NCI-H2107 treated with DMSO at 0.1 percent for 48 hours (cell line): Measurements from ENCODE around the gene NLRP13.

Experiments used
- DNase-seq: peaks from one replicate; lab custom pipeline; 2025; ENCODE audit not compliant: unreplicated experiment; lab: John Stamatoyannopoulos, UW

Gene NLRP13

DNA sequence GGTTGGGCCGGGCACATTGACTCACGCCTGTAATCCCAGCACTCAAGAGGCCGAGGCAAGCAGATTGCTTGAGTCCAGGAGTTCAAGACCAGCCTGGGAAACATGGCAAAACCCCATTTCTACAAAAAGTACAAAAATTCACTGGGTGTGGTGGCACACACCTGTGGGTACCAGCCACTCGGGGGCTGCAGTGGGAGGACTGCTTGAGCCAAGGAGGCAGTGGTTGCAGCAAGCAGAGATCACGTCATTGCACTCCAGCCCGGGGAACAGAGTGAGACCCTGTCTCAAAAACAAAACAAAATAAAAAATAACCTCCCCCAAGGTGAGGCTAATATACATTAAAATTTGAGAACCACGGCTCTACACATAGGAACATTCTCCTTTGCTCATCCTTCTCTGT is 24.9 kb downstream of the NLRP13 start:
- DNase-seq: no peak

DNA sequence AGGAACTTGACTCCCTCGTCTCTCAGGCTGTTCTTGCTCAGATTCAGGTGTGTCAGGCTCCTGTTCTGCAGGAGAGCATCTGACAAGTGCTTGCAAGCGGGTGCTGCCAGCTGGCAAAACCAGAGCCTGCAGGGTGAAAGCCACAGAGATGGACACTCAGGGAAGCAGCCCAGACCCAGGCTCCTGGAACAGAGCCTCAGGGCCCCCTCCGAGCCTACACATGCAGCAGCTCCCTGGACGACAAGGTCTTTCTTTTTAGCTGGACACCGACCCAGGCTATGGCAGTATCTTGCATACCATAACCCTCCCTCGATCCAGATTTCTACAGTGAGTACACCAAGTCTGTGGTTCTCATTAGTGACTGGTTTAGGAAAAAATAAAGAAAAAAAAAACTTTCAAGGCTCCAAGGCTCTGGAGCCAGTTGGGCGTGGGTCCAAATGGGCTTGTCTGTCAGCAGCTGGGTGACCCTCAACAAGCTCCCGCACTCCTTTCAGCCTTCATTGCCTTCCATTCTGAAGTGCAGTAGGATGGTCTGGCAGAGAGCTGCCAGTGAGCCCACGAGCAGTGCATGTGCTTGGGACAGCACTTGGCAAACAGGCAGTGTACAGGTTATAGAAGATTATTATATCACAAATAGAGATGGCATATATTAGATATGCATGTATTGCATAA is 29.9 kb downstream of the NLRP13 start:
- DNase-seq: no peak

DNA sequence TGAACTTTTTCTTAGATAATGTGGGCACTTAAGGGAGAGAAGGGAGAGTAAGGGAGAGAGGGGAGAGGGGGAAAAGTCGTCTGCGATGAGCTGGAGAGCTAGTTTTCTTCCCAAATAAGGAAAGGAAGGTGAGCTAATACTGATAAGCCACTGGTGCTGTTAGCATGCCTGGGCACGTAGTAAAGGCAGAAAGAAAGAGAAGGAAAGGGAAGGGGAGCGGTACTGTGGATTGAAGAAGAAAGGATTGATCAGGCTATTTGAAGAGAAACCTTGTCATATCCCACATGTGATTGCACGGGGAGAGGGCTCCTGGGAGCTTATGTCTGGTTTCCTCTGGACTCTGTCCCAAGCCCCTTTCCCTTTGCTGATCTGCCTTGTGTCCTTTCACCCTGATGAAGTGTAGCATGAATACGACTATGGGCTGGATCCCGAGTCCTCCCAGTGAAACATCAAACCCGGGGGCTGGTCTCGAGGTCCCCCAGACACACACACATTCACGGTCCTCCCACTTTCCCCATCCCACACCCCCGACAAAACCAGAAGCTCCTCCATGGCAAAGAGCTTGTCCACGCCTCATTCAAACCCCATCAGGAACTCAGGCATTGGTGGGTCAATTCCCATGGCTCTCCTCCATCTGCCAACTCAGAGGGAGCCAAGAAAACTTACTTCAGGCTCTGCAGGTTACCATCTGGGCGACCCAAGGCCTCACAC is 30.6 kb downstream of the NLRP13 start:
- DNase-seq: no peak

DNA sequence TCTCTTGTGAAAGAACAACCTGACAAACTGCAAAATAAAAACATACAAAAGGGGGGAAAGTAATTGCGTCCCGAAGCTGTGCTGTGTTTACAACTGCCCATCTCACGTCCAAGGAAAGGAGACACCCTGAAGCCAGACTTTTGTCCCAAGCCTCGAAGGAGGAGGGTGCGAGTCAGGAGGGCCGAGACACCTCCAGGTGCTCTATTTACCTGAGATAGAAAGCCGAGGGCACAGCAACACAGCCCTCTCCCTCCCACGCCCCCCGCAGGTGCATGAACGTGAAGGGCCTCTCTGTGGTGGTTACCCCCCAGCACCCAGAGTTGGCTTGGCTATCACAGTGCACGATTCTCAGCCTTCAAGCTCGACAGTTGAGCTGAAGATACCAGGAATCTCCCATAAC is 33.2 kb downstream of the NLRP13 start:
- no peak for DNase-seq

DNA sequence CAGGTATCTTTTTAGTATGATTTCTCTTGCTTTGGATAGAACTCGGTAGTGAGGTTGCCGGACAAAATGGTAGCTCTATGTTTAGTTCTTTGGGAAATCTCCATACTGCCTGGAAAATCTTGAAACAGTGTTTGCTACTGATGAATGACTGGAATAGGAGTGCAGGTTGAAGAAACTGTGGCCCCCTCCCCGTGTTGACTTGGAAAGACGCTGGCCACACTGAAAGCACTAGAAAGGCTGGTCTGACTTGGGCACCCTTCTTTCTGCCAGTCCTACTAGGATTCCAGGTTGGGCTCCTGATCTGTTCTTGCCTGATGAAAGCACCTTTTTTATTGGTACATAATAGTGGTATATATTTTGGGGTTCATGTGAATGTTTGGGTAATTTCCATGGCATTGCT is 49.5 kb downstream of the NLRP13 start:
- DNase-seq: no peak

DNA sequence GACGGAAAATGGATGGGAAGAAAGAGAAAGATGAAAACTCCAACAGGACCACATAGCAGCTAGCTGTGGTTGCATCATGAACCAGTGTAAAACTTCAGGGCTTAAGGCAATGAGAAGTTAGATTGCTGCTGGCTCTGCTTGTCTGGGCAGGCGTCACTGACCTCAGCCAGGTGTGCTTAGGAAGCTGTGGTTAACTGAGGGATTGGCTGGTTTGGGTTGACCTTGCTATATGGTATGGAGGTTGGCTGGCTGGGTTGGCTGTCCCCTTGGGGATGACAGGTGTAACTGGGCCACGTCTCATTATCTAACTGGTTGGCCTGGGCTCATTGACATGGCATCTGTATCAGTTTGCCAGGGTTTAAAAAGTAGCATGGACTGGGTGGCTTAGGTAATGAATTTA is 54.9 kb downstream of the NLRP13 start:
- DNase-seq: no peak

DNA sequence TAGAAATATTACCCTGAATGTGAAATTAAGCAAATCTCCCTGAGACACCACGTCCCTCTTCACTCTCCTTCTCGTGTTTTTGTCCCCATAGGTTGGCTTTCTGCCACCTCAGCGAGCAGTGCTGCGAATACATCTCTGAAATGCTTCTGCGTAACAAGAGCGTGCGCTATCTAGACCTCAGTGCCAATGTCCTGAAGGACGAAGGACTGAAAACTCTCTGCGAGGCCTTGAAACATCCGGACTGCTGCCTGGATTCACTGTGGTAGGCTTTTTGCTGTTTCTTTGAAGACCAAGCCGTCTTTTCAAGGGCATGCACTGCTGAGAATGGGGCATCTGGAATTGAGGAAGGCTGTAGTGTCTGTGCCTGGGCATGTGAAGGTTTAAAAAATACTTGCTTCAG is 61.4 kb downstream of the NLRP13 start:
- no peak for DNase-seq

DNA sequence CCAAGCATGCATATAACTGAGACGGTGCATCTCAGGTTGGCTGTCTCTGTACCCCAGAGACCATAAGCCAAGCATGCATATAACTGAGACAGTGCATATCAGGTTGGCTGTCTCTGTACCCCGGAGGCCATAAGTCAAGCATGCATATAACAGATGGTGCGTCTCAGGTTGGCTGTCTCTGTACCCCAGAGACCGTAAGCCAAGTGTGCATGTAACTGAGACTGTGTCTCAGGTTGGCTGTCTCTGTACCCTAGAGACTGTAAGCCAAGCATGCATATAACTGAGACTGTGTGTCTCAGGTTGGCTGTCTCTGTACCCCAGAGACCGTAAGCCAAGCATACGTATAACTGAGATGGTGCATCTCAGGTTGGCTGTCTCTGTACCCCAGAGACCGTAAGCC is 65.0 kb downstream of the NLRP13 start:
- no peak for DNase-seq

DNA sequence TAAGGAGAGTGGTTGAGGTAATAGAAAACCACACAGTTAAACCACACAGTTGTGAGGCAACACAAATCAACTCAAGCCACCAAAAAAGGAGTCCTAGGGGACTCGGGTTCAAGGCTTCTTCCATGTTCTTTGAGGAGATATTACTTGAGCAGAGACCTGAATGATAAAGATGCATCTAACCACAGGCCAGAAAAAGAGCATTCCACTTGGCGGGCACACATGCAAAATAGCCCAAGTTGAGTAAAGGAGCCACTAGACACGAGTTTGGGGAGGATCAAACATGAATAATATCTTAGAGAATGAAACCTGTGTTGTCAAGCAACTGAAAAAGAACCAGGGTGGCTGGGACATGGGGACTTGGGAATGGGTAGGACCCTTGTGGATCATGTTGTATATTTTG is 65.6 kb downstream of the NLRP13 start:
- no peak for DNase-seq

DNA sequence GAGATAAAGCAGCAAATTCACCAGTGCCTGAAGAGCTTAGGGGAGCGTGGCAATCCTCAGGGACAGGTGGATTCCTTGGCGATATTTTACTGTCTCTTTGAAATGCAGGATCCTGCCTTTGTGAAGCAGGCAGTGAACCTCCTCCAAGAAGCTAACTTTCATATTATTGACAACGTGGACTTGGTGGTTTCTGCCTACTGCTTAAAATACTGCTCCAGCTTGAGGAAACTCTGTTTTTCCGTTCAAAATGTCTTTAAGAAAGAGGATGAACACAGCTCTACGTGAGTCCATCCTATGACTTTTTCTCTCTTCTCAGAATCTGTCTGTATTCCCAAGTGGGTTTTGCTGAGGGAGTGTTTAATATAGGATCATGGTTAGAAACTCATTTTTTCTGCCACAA is 73.2 kb downstream of the NLRP13 start:
- DNase-seq: no peak

DNA sequence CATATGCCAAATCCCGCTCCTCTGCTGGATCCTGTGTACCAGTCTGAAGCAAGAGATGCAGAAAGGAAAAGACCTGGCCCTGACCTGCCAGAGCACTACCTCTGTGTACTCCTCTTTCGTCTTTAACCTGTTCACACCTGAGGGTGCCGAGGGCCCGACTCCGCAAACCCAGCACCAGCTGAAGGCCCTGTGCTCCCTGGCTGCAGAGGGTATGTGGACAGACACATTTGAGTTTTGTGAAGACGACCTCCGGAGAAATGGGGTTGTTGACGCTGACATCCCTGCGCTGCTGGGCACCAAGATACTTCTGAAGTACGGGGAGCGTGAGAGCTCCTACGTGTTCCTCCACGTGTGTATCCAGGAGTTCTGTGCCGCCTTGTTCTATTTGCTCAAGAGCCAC is 73.7 kb downstream of the NLRP13 start:
- DNase-seq: no peak

DNA sequence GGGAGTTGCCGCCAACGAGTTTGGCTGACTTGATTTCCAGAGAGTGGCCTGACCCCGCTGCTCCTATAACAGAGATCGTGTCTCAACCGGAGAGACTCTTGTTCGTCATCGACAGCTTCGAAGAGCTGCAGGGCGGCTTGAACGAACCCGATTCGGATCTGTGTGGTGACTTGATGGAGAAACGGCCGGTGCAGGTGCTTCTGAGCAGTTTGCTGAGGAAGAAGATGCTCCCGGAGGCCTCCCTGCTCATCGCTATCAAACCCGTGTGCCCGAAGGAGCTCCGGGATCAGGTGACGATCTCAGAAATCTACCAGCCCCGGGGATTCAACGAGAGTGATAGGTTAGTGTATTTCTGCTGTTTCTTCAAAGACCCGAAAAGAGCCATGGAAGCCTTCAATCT is 74.2 kb downstream of the NLRP13 start:
- DNase-seq: no peak

DNA sequence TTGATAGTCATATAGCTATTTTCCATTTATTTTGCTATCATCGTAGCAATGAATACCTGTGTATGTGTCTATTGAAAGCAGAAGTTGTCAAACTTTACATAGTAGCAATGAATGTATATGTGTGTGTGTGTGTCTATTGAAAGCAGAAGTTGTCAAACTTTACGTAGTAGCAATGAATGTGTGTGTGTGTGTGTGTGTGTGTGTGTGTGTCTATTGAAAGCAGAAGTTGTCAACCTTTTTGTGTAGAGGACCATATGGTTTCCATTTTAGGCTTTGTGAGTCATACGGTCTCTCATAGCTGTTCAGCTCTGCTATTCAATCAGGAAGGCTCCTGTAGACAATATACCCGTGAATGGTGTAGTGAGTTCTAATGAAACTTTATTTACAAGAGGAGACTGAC is 75.0 kb downstream of the NLRP13 start:
- no peak for DNase-seq

DNA sequence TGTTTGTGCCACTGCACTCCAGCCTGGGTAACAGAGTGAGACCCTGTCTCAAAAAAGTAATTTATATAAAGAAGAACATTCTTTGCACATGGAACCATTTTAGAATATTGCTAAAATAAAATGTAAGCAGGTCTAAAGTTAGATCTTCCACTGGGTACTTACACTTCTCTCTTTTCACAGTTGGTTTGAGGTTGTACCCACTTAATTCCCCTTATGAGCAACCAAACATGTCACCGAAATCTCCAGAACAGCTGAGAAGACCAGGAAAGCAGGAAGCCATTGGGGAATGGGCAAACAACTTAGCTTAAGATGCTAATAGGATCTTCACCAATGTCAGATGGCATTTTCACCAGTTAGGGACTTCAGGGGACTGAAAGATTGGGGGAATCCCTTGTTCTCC is 77.0 kb downstream of the NLRP13 start:
- DNase-seq: no peak
